GM18870 (cell line): ENCODE data around the gene DDX1.

ENCODE experiments used
- ATAC-seq: cut with Tn5 transposase; IDR thresholded peaks from one replicate; pipeline ENCODE4 v1.9.1; 2021; ENCODE audit warnings: moderate library complexity; ENCODE audit not compliant: unreplicated experiment

DDX1 gene

DNA sequence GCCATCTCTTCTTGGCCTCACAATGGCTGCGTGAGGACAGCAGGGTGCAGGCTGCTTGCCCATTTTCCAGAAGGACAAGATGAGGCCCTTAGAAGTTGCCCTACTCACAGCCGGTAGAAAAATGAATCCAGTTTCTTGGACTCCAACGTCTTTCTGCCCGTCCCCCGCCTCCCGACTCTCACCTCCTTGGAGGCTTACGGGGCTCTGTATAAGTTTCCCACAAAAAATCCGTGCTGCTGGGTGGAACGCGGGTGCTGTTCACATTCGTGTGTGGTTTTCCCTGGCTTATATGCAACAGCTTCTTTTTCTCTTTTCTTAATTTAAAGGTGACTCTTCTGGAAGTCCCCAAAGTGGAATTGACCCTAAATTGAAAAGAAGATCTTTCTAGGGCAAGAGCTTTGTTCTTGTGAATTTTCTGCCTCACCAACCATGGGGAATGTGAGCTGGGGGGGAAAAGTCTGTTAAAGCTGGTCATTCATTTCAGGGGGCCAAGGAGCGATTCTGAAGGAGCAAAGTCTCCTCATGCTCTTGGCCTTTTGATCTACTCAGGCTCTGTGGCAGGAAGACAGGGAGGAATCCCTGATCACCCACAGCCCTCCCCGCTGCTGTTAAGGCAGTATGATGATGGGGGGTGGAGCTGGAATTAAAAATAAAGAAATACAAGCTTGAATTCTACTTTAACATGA lies 51.3 kb downstream of the DDX1 start:
- no peak for ATAC-seq

DNA sequence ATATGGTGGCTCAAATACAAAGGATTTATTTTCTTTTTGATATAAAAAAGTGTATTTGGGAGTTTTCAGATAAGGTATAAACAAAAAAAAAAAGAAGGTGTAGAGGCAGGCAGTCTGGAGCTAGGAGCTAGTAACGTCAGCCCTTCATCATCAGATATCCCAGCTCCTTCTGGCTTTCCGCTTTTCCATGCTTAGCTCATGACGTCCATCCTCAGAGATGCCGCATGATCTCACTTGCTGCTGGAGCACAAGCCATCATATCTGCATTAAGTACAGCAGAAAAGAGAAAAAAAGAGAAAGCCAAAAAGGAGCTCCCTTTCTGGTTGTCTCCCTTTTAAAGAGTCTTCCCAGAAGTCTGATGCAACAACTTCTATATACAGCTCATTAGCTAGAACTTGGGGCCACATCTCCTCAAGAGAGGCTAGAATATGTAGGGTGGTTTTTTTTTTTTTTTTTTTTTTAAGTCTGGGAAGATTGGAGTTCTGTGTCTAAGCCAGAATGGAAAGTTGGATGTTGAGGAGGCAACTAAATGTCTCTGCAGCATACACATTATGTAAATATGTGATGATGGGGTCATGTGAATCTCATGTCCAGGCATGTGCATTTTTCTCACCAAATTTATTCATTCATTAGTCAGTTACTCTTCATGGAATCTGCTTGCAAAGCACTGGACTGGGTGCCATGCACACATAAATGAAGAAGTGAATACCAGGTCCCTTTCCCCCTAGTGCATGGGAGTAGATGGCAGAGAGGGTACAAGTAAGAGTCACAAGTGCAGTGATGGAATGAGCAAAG lies 52.3 kb downstream of the DDX1 start:
- no peak for ATAC-seq

DNA sequence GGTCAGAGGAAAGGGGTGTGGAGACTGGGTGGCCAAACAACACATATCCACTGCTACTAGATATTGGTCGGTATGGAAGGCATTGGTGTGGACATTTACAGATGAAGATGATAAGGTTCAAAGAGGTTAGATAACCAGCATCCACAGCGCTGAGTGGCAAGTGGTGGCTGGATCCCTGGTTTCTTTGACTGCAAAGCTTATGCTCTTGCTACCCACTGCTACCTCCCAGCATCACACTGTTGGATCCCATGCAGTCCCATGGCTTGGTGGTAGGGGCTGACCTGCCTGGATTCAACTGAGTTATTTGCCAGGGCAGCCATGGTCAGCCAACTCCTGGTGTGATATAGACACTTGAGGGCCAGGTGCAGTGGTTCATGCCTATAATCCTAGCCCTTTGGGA lies 53.6 kb downstream of the DDX1 start:
- ATAC-seq, result no peak

DNA sequence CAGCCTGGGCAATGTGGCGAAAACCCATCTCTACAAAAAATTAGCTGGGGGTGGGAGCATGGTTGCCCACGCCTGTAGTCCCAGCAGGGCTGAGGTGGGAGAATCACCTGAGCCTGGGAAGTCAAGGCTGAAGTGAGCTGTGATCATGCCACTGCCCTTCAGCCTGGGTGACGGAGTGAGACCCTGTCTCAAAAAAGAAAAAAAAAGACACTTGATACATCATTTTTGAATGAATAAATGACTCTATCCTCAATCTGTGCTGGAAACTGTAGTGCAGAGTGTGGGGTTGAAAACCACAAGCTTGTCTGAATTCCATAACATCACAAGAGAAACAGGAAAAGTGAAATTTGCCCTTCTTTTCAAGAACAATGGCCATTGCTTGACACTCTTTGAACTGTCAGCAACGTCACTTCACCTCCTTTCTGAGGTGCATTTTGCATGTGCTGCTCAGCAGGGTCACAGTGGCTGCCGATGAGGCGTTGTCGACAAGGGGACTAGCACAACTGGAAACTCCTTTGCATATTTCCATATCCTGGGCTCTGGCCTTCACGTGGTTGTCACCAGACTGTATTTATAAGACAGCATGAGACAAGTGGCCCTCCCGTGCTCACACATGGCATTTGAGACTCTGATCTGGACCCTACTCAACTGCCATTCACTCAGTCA lies 54.2 kb downstream of the DDX1 start:
- no peak for ATAC-seq

DNA sequence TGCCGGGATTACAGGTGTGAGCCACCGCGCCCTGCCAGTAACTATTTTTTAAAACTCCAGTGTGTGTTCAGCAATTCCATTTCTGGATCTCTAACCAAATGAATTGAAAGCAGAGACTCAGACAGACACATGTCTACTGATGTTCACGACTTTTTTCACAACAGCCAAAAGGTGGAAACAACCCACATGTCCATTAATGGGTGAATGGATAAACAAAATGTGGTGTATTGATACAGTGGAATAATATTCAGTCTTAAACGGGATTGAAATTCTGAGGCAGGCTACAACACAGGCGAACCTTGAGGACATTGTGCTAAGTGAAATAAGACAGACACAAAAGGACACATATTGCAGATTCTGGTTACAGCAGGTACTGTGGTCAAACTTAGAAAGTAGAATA lies 55.0 kb downstream of the DDX1 start:
- ATAC-seq, result no peak

DNA sequence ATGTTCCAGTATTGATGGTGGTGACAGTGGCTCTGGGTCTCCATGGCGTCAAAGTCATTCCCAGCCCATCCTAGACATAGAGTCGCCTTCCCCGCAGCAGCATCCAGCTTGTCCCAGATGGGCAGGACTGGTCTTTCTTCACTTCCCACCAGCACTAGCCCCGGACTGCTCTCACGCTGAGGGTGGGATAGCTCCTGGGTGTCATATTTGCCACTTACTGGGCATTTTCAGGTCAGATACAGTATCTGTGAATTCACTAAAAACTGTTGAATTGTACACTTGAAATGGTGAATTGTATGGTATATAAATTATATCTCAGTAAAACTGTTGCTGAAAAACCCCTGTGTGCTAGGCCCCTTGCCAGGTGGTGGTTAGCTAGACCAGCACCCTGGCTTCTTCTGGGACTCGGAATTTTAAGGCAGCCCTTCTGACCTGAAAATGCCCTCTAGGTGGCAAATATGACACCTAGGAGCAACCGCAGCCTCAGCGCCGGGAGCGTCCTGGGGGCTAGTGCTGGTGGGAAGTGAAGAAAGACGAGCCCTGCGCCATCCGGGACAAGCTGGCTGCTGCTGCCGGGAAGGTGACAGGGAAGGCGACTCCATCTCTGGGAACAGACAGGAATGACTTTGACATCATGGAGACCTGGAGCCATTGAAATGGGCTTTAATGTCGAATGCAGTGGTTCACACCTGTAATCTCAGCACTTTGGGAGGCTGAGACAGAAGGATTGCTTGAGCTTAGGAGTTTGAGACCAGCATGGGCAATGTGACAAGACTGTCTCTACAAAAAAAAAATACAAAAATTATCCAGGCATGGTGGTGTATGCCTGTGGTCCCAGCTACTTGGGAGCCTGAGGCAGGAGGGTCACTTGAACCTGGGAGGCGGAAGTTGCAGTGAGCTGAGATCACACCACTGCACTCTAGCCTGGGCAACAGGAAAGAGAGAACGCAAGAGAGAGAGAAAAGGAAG lies 56.2 kb downstream of the DDX1 start:
- no peak for ATAC-seq

DNA sequence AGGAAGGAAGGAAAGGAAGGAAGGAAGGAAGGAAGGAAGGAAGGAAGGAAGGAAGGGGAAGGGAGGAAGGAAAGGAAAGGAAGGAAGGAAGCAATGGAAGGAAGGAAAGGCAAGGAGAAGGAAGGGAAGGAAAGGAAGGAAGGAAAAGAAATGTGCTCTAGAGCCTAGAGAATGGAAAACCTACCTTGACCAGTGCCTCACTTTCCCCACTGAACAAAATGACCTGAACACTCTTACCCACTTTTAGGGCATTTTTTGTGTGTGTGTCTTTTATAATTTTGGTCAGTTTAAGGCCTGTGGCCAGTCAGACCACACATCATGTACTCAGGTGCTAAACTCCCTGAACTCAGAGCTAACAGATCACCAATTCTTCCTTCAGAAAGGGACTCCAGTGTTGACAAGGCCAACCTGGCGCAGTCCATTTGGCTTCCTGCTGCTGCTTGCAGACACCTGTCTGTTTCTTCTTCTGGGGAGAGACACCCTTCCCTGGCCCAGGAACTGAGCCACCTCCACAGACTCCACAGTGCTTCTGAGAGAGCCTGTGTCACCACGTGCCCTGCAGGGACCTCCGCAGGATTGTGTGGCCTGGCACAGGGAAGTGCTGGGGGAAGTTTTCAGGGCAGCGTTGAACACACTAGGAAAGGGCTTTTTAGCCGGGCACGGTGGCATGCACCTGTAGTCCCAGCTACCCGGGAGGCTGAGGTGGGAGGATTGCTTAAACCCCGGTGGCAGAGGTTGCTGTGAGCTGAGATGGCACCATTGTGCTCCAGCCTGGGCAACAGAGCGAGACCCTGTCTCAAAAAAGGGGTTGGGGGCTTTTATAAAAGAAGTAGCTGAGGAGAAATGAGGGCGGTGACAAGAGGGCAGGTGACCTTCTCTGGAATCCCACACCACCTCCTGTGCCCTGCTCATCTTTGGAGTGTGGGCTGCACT lies 57.2 kb downstream of the DDX1 start:
- ATAC-seq, result no peak

DNA sequence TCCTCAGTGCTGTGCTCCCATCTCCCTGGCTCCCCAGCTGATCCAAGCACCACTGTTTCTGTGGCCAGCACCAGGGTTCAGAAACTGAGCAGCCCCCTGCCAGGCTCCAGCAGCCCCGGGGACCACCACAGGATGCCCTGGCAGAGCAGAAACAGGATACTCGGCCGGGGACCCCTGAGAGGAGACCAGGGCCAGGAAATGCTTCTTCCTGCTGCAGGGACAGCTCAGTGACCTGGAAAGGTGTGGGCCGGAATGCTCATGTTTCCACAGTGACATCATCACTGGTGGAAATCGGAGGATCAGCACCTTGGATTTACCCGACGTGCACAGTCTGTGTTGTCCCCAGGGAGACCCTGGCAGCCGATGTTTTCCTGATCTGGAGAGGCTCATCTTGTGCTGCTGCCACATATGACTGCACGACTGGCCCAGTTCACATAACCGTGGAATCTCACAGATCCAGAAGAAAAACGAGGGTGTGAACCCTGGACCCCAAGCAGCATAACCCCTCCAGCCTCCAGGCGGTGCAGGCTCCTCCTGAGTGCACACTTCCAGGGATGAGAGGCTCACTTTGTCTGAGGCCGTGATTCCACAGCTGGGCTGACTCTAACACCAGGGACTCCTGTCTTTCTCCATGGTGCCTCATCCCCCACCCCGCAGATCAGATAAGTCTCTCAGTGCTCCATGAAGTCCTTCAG lies 58.0 kb downstream of the DDX1 start:
- ATAC-seq, result no peak

DNA sequence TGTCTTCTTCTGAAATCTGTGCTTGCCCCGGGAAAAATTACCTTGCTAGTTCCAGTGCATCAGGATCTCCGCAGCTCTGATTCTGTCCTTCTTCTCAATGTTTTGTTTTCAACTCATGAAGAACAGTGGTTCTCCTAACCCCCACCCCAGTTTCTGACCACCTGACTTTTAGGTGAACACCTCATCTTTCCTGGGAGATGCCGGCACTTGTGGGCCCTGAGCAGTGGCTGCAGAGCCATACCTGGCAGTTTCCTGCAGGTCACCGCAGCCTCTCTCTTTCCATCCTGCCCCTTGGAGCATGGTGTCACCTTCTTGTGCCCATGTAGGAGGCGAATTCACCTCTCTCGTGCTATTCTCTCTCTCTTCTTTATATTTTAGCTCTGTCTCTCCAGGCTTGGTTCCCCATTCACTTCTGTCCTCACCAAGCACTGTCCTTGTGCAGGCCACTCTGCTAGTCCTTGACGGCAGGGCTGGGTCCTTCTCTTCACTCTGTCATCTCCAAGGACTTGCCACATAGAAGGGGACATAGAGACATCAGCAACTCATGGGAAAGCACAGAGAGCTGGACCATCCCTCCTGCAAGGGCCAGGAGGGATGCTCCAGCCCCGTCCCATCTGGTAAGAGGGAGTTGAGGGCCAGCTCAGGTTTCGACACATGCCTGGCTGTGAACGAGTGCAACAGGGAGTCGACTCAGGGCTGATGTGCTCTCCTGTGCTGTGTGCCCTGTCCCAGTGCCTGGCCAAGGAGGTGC lies 59.1 kb downstream of the DDX1 start:
- ATAC-seq, result no peak

DNA sequence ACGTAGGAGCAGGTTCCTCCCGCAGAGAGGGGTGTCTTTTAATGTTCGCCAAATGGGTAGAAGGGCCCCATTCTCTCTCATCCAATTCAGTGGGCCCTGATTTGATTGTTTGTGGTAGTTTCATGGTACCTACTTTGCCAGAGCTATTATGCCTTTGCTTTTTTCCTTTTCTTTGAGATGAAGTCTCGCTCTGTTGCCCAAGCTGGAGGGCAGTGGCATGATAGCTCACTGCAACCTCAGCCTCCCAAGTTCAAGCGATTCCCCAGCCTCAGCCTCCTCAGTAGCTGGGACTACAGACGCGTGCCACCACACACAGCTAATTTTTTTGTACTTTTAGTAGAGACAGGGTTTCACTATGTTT lies 59.7 kb downstream of the DDX1 start:
- ATAC-seq, result no peak

DNA sequence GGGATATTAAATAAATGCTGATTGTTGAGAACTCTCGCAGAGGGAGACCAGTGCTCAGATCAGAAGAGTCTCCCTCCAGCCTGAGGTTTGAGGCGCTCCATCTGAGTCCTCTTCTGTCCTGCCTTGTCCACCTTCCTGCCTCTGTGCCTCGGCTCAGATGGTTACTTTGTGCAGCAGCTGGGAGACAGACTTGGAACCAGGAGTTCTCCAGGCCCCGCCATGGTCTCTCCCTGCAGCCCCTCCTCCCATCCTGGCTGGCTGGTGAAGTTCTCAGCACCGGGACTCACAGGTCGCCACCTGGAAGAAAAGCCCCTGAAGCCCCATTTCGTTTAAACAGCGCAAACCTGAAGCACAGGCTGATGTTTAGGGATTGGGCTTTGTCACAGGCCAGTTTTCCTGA lies 60.6 kb downstream of the DDX1 start:
- ATAC-seq, result no peak

DNA sequence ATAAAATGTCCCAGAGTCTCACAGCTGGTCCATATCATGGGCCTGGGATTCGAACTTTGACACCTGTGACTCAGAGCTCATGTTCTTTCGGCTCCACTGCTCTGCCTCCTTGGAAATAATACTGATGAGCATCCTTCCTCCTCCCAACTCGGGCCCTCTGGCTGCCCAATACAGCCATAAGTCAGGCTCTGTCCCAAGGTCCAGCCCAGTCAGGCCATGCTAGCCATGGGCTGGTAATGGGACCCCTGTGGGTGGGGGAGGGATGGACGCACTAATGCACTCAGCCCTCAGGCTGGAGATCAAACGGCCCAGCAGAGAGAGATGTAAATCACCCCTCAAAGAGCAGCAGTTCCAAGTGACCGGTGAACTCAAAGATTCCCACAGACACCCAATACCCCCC lies 61.1 kb downstream of the DDX1 start:
- ATAC-seq, result no peak

DNA sequence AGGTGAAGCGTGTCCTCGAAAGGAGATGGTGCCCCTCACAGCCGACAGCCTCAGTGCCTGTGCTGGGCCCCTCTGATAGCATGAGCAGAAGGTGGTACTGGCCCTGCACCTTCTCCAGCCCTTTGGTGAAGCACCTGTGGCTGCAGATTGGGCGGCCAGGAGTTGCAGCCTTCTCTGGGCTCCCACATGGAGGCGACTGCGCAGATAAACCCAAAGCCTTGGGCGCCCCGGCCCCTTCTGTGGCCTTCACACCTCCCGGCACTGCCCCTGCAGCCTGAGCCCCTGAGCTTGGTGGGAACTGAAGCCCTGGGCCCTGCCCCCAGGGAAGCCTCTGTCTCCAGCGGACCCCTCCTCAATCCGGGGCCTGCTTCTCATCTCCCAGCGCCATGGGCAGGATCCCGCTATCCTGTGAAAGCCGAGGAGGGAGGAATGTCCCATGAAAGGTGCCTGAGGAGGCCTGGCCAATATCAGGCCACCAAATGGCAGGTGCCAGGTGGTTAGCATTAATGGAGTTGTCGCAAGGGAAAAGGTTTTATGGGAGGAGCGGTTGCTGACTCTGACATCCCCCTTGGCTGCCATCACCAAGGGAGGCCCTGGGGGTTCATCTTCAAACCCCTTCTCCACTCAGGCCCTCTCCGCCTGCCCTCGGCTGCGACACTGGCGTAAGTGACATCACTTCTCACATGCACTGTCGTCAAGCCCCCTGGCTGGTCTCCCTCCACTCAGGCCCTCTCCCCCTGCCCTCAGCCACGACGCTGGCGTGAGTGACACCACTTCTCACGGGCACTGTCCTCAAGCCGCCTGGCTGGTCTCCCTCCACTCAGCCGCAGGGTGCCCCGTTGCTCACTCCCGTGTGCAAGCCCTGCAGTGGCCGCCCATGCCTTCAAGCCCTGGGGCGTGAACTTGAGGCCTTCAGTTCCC lies 62.4 kb downstream of the DDX1 start:
- no peak for ATAC-seq

DNA sequence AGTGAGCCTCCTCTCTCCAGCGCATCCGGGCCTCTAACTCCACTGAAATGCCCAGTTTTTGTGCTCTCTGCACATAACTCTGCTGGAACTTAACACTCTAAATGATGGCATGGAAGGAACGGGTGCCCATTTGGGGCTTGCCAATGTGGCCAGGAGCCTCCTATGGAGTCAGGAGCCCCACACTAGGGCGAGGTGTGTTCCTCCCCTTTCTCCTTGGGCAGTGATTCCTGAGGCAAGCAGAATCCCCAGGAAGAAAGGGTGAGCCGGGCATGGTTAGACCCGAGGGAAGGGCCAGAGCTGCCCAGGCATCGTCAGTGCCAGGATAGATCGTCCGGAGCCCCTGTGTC lies 63.0 kb downstream of the DDX1 start:
- ATAC-seq, result no peak

DNA sequence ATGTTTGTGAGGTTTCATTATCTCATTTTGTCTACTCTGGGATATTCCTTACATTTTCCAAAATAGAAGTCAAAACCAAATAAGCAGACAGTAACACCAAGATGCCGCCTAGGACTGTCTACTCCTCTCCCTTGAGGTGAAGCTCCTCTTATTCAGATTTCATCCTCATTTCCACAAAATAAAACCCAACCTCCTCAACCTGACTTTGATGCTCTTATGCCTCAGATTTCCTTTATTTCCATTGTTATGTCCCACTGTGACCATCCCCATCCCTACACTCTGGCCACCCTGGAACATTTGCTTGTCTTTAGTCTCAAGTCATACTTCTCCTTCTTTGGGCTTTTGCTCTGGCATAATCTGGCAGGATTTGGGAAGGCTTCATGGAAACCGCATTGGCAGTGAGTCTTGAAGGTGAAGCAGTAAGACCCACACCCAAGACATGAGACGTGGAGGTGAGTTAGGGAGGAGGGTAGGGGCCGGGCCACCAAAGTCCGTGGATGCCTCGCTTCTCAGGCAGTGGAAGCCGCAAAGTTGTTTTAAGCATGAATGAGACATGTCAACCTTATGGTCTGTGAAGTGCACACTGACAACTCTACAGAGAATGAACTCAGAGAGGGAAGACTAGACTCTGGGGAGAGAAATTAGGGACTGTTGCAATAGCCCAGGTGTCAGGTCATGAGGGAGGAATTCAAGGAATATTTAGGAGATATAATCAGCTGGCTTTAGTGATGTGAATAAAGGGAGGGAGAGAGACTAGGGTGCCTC lies 63.6 kb downstream of the DDX1 start:
- no peak for ATAC-seq

DNA sequence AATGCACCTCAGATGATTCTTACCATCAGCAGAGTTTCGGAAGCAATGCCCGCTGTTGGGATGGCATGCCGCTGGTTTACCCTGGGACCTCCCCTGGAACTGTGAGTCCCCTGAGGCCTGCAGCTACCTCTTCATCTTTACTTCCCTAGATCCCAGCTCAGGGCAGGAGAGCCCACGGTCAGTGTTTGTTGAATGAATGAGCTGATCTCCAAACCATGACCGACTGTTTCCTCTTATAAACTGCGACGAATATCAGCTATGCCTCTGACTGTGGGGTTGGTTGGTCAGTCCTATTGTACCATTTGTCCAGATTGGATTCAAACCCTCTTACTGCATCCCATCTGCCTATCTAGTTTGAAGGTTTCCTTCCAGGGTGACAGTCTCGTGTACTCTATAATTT lies 64.4 kb downstream of the DDX1 start:
- no peak for ATAC-seq

DNA sequence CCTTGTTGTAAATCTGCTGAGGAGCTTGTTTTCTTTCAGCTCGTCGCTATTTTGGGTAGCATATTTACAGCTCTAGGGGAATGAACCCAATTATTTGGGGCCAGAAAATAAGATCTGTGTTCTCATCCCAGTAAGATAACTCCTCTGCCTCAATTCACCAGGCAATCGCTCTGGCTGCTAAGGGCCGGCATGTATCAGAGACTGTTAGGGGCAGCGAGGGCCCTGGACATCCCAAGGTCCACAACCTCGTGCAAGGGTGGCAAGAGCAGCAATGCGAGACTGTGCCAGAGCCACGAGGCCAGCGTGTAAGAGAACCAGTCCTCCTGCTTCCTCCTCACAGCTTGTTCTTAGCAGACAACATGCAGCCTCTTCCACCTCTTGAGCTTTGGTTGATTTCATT lies 66.1 kb downstream of the DDX1 start:
- no peak for ATAC-seq
